ENCODE data around the gene TSPAN9. TPM values are rescaled to one million over a fixed set of nuclear protein-coding genes. Genes with fewer than 3 reads are reported as not detected.

TSPAN9 gene
- polyA plus RNA-seq, 1 donor from 2014 or later, result not detected

DNA sequence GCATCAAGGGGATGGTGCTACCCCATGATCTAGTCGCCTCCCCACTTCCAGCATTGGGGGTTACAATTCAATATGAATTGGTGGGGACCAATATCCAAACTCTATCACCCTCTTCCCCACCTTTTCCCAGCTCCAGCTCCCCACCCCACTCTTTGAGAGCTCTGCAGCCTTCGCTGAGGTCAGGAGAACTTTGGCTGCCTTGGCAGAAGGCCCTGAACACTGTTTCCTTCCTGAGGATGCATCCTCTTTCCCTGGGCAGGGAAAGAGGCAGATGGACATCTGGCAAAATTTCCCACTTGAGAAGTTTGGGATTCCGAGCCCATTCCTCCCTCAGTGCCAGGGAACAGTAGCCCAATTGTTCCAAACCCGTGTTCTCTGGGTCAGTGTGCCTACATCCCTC lies 169.1 kb downstream of the TSPAN9 start:
- Mint-ChIP-seq H3K4me1 (peaks cover 8 to 16% (median 14%) of the 10 kb centered on the region in 3 donors), H3K27me3 (peaks cover 12% of the 10 kb centered on the region), H3K27ac (no peak overlapping the region), H3K4me3 (no peak overlapping the region), H3K36me3 (no peaks in the 10 kb centered on the region), H3K9me3 (peaks cover 0 to 2% (median 0%) of the 10 kb centered on the region in 3 donors)

DNA sequence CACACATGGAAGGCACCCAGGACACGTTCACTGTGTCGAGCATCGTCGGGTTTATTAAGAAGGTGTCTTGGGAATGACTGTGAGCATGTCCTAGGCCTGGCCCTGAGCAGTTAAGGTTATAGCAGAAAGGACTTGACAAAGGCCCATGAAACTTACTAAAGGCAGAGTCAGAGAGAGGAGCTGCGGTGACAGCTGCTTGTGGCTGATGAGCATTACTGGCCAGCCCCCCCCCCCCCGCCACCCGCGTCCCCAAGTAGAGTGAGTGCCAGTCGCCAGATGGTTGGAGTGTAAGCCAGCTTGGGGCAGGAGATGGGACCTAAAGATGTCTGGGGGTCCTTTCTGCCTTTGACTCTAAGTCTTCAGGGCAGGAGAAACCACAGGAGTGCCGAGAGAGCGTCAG lies 169.9 kb downstream of the TSPAN9 start:
- no peak overlapping the region for H3K27ac Mint-ChIP-seq
- H3K9me3 Mint-ChIP-seq, result peaks cover 0 to 2% (median 0%) of the 10 kb centered on the region in 3 donors
- no peaks in the 10 kb centered on the region for H3K36me3 Mint-ChIP-seq
- no peak overlapping the region for H3K4me3 Mint-ChIP-seq
- peaks cover 12% of the 10 kb centered on the region for H3K27me3 Mint-ChIP-seq
- peaks cover 8 to 16% (median 14%) of the 10 kb centered on the region in 3 donors for H3K4me1 Mint-ChIP-seq

DNA sequence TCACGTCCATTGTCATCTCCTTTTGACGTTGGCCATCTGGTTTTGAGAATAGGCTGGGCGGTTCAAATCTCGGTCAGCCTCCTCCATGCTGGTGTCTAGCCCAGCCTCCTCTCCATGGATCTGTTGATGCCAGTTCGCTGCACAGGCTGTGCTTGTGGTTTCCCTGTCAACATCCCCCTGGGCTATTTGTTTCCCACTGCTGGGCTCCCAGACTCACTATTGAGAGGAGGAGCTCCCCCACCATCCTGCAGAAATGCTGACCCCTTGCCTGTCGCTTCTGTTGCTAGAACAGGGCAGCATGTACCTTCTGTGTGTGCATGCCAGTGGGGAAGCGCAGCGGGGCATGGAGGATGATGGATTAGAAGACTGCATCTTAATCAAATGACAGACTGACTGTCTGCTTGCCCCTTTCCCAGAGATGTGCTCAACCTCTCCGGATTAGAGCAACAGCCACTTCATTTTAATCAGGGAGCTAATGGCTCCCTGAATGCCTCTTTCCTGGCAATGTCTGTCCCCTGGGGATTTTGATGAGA lies 170.5 kb downstream of the TSPAN9 start:
- H3K4me1 Mint-ChIP-seq, result peaks cover 8 to 16% (median 14%) of the 10 kb centered on the region in 3 donors
- H3K27ac Mint-ChIP-seq, result no peak overlapping the region
- H3K27me3 Mint-ChIP-seq, result peaks cover 14% of the 10 kb centered on the region
- no peaks in the 10 kb centered on the region for H3K36me3 Mint-ChIP-seq
- peaks cover 0 to 2% (median 0%) of the 10 kb centered on the region in 3 donors for H3K9me3 Mint-ChIP-seq
- H3K4me3 Mint-ChIP-seq, result peak overlapping the region in 1 of 4 donors; percentile 61

DNA sequence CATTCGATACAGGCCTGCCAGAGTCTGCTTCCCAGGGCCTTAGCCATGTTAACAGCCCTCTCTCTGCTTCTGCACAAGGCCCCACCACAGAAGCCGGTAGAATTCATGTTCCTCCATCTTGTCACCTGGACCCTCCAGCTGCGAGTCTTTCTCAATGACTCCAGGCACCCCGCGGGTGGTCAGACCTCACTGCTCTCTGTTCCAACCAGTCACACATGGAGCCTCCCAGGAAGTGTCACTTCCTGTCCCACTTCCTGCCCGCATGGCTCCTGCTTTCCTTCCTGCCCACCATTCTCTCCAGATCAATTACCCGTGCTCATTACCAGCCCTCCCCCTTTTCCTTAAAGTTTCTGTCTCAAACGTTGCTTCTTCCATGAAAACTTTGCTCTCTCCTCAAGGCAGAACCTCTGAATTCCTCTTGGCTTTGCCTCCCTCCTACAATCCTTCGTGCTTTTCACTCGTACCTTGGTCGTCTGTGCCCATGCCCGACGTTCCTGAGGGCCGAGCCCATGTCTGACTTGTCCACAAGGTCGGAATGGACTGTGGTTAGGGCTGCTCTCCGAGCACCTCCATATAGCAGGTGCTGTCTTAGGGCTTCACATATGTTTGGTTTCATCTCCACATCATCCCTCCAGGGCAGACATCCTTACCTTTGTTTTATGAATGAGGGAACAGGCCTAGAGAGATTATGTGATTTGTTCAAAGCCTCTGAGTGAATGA lies 172.1 kb downstream of the TSPAN9 start:
- Mint-ChIP-seq H3K4me1 (peaks cover 8 to 16% (median 14%) of the 10 kb centered on the region in 3 donors), H3K9me3 (peaks cover 0 to 2% (median 0%) of the 10 kb centered on the region in 3 donors), H3K4me3 (no peak overlapping the region), H3K27me3 (peaks cover 17% of the 10 kb centered on the region), H3K36me3 (no peaks in the 10 kb centered on the region), H3K27ac (no peak overlapping the region)

DNA sequence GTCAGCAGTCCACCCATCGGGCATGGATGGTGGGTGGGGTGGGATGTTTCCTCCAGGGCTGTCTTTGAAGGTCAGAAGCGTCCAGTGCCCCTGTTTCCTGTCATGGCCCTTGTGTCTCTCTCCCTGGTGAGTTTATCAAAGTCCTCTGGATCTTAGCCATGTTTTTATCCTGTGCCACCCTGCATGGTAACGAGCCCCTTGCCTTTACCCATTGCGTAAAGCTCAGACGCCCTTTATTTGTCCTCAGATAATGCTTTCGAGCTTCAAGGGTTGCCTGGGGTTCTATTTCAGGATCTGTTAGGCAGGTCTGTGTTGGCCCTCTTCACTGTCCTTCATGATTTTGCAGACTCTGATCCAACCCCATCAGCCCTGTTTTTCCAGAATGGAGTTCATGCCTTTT lies 172.9 kb downstream of the TSPAN9 start:
- peaks cover 8 to 16% (median 14%) of the 10 kb centered on the region in 3 donors for H3K4me1 Mint-ChIP-seq
- H3K36me3 Mint-ChIP-seq, result no peaks in the 10 kb centered on the region
- H3K27me3 Mint-ChIP-seq, result peaks cover 17% of the 10 kb centered on the region
- H3K9me3 Mint-ChIP-seq, result peaks cover 0 to 2% (median 0%) of the 10 kb centered on the region in 3 donors
- no peak overlapping the region for H3K27ac Mint-ChIP-seq
- H3K4me3 Mint-ChIP-seq, result peak overlapping the region in 1 of 4 donors; percentile 9

DNA sequence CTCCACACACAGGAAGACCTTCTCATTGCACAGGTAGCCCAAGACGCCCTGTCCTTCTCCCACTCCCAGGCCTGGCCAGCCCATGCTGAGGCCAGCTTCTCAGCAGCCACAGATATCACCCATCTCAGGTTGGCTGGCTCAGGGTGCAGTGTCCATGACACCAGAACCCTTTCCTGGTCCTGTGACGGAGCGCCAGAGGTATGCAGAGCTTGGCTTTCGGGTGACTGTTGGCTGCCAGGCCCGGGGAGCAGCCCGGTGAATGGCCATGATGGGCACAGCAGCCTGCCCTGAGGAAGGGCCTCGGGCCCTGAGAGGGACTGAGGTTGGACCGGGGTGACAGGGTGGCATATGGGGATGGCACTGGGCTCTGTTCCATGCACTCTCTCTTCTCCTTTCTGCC lies 173.4 kb downstream of the TSPAN9 start:
- Mint-ChIP-seq H3K27me3 (peaks cover 14% of the 10 kb centered on the region), H3K4me3 (peak overlapping the region in 1 of 4 donors; percentile 1), H3K27ac (peak overlapping the region in 1 of 3 donors; percentile 9), H3K4me1 (peaks cover 8 to 16% (median 14%) of the 10 kb centered on the region in 3 donors), H3K36me3 (no peaks in the 10 kb centered on the region), H3K9me3 (peaks cover 0 to 2% (median 0%) of the 10 kb centered on the region in 3 donors)

DNA sequence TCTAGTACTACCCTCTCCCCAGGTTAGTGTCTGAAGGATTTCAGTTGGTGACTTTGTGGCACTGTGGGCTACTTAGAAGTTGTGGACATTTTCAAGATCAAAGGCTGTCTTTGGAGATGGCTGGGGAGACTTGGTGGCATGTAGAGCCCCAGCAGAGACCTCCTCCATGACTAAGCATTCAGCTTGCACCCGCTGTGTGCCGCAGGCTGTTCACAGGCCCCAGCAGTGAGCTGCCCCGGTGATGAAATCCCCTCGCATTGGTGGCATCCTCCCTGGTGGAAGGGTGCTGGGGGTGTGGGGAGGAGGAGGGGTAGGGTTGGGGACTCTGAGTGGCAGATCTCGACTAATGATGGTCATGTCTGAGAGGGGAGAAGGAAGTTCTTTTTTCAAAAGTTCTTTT lies 173.9 kb downstream of the TSPAN9 start:
- H3K4me1 Mint-ChIP-seq, result peaks cover 8 to 16% (median 14%) of the 10 kb centered on the region in 3 donors
- peaks cover 14% of the 10 kb centered on the region for H3K27me3 Mint-ChIP-seq
- H3K4me3 Mint-ChIP-seq, result no peak overlapping the region
- no peaks in the 10 kb centered on the region for H3K36me3 Mint-ChIP-seq
- no peaks in the 10 kb centered on the region for H3K9me3 Mint-ChIP-seq
- H3K27ac Mint-ChIP-seq, result no peak overlapping the region

DNA sequence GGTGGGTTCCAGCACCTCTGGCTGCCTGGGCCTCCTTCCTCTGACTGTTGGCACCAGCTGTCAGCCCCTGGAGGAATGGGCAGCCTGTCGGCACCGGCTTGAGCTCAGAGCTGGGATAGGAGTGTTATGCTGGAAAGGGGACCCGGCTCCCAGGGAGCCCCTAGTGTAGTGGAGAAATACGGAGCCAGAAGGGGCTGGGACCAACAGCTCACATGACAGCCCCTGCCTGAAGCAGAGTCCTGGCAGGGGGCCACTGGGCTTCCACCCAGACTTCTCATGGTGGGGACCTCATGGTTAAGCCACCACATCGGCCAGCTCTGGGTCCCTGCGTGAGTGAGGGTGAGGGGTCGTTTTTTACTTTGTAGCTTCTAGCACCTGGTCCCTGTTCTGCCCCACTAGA lies 174.5 kb downstream of the TSPAN9 start:
- peaks cover 12% of the 10 kb centered on the region for H3K27me3 Mint-ChIP-seq
- no peak overlapping the region for H3K4me3 Mint-ChIP-seq
- H3K9me3 Mint-ChIP-seq, result no peaks in the 10 kb centered on the region
- no peak overlapping the region for H3K27ac Mint-ChIP-seq
- no peaks in the 10 kb centered on the region for H3K36me3 Mint-ChIP-seq
- H3K4me1 Mint-ChIP-seq, result peaks cover 8 to 16% (median 14%) of the 10 kb centered on the region in 3 donors

DNA sequence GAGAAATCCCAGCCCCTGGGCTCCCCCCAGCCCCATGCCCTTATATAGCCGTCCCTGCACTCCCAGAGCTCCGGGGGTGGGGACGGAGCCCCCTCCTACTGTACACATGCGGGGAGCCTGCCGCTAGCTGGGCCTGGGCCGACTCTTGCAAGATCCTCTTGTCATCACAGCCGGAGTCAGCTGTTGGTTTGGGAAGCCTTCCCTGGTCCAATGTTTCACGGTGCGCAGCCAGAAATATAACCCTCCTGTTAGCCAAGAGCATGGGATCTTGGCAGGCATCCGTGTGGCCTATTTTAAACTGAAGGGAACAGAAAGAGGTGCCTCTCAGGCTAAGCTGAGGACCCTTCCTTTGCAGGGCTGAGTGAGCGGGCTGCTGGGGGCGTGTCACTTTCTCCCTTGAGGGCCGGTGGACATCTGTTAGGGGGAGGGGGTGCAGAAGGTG lies 175.3 kb downstream of the TSPAN9 start:
- Mint-ChIP-seq H3K4me1 (peaks cover 8 to 16% (median 14%) of the 10 kb centered on the region in 3 donors), H3K27me3 (peaks cover 10% of the 10 kb centered on the region), H3K9me3 (no peaks in the 10 kb centered on the region), H3K36me3 (no peaks in the 10 kb centered on the region), H3K4me3 (no peak overlapping the region), H3K27ac (no peak overlapping the region)

DNA sequence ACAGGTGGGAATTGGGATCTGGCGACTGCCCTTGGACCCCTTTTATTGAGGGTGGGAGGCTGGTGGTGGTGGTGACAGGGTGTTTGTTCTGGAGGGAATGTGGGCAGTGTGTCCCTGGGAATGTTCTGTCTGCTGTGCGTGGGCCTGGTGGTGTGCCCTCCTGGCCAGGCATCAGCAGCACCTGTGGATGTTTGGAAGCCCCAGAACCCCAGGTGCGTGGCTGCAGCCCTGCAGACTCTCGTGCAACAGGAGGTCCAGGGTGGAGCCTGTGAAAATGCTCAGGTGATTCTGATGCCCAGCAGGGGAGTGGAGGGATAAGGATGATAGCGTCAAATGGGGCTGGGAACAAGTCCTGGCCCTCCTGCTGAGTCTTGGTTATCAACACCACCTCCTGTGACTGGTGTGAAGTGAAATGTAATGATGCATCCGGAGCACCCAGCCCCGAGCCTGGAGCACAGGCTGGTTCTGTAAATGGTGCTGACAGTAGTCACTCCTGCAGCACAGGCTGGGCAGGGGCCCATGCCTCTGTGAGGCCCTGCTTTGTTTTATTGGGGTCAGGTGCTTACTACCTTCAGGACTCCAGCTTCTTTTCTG lies 176.6 kb downstream of the TSPAN9 start:
- H3K36me3 Mint-ChIP-seq, result no peaks in the 10 kb centered on the region
- H3K4me3 Mint-ChIP-seq, result no peak overlapping the region
- peaks cover 14% of the 10 kb centered on the region for H3K27me3 Mint-ChIP-seq
- no peaks in the 10 kb centered on the region for H3K9me3 Mint-ChIP-seq
- no peak overlapping the region for H3K27ac Mint-ChIP-seq
- peaks cover 0 to 7% (median 7%) of the 10 kb centered on the region in 3 donors for H3K4me1 Mint-ChIP-seq

DNA sequence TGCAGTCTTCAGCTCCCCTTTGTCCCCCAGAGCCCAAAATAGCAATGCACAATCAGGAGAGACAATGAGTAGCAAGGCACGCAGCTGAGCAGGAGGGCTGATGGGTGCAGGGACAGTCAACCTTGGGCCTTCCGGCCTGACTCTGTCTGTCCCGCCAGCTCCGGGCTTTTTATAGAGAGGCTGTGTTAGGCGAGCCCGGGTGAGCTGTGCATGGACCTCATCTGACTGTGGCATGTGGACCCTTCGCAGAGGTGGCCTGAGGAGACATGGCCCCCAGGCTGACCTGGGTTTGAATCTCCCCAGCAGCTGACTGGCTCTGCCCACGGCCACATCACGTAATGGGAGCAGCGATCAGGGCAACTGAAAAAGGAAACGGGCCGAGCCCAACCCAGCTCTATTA lies 177.9 kb downstream of the TSPAN9 start:
- no peak overlapping the region for H3K27ac Mint-ChIP-seq
- no peak overlapping the region for H3K4me3 Mint-ChIP-seq
- H3K36me3 Mint-ChIP-seq, result no peaks in the 10 kb centered on the region
- H3K9me3 Mint-ChIP-seq, result no peaks in the 10 kb centered on the region
- peaks cover 13% of the 10 kb centered on the region for H3K27me3 Mint-ChIP-seq
- no peaks in the 10 kb centered on the region for H3K4me1 Mint-ChIP-seq

DNA sequence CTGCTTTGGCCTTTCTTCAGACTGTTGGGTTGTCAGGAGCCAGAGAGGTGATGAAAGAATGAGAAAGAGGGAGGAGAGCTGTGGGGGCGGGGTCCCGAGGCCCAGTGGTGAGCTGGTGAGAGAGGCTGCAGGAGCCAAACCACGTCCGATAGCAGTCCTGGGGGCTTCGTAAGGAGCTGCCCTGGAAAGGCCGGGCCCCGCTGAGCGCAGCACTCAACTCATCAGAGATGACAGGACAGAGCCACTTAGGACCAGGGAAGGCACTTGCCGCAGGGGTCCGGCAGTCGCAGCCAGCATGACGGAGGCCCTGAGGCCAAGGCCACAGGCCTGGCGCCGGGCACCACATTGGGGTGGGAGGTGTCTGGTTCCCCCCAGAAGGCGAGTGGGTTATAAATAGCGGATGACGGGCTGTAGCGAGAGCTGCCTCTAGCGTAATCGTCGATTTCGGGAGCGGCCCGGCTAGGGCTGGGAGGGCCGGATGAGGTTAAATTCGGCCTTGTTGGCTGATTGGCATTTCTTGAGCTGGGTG lies 179.0 kb downstream of the TSPAN9 start:
- H3K36me3 Mint-ChIP-seq, result no peaks in the 10 kb centered on the region
- no peaks in the 10 kb centered on the region for H3K4me1 Mint-ChIP-seq
- H3K9me3 Mint-ChIP-seq, result no peaks in the 10 kb centered on the region
- H3K27me3 Mint-ChIP-seq, result peaks cover 16% of the 10 kb centered on the region
- H3K27ac Mint-ChIP-seq, result peak overlapping the region in 1 of 3 donors; percentile 53
- no peak overlapping the region for H3K4me3 Mint-ChIP-seq

DNA sequence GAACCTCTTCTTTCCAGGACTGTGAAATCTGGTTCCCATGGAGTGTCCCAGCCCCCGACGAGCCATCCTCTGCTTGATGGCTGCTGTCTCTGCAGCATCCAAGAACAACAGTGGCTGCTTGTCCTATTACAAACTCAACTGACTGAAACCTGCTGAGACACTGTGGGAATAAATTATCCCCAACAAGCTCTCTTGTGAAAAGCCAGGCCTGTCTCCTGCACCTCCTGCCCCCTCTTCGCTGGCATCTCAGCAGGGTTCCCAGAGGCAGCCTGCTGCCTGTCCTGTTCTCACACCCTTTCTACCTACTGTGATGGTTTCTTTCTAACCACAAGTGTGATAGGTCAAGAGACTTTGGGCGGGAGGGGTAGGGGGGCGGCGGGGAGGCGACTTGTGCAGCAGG lies 180.2 kb downstream of the TSPAN9 start:
- no peak overlapping the region for H3K4me3 Mint-ChIP-seq
- no peaks in the 10 kb centered on the region for H3K4me1 Mint-ChIP-seq
- peaks cover 15% of the 10 kb centered on the region for H3K27me3 Mint-ChIP-seq
- no peaks in the 10 kb centered on the region for H3K9me3 Mint-ChIP-seq
- no peaks in the 10 kb centered on the region for H3K36me3 Mint-ChIP-seq
- no peak overlapping the region for H3K27ac Mint-ChIP-seq

DNA sequence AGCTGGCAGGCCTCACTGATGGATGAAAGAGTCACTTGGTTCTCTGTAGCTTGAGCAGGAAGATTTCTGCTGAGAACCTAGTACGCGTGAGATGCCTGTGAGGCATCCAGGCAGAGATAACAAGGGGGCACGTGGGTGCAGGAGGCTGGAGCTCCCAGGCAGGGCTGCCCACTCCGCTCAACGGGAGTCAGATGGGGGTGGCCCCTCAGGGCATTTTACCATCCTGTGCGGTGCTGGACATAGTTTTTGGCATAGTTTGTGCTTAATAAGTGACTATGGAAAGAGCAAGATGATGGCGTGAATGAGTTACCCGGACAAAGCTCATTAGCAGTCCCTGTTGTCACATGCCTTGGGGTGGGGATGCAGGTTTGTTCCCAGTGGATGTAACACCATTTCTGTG lies 182.8 kb downstream of the TSPAN9 start:
- no peaks in the 10 kb centered on the region for H3K36me3 Mint-ChIP-seq
- peak overlapping the region in 1 of 4 donors; percentile 58 for H3K4me3 Mint-ChIP-seq
- H3K27me3 Mint-ChIP-seq, result peaks cover 11% of the 10 kb centered on the region

DNA sequence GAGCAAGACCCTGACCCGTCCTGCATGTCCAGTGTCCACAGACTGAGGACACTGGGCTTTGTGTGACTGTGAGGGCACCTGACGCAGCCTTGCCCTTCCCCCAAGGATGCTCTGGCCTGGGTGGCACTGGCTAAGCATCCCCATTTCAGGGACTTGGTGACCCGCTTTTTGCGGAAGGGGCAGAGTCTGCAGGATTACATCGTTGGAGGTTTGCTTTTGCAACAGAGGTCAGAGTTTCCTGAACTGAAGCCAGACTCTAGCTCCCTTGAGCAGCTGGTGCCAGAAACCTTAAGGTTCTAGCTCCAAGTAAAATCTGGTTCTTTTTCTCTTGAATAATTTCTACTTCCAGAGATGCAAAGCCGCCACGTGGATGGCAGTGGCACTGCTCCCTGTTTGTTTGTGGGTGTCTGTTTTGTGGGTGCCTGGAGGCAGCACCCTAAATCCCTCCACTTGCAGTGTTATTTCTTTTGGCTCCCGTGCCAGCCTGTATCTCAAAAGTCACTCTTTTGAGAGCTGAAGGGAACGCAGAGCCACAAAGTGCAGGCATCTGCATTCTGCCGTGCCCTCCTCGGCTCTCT lies 184.7 kb downstream of the TSPAN9 start:
- H3K4me1 Mint-ChIP-seq, result peaks cover 0 to 1% (median 0%) of the 10 kb centered on the region in 3 donors
- no peak overlapping the region for H3K4me3 Mint-ChIP-seq
- H3K9me3 Mint-ChIP-seq, result no peaks in the 10 kb centered on the region
- H3K27ac Mint-ChIP-seq, result no peak overlapping the region
- H3K36me3 Mint-ChIP-seq, result no peaks in the 10 kb centered on the region
- H3K27me3 Mint-ChIP-seq, result peaks cover 14% of the 10 kb centered on the region

More for the DNA sequence above, 182.8 kb downstream of the TSPAN9 start:
- Mint-ChIP-seq H3K4me1 (no peaks in the 10 kb centered on the region), H3K27ac (peak overlapping the region in 1 of 3 donors; percentile 60), H3K9me3 (no peaks in the 10 kb centered on the region)

All from IgD-negative memory B cell (primary cell).